OCI-LY3 (cell line): ENCODE data around the gene C22orf39.

Source experiments
- H2AFZ ChIP-seq: fragments of 200-600, 300-600 bp; shearing (Covaris generic); 2 replicates; pipeline ENCODE4 v1.6.0; 2014; ENCODE audit warnings: antibody characterized with exemption, low read depth, low read length
- H3K27ac ChIP-seq: fragments of 200-600, 300-600 bp; sonication (generic); 2 replicates; pipeline ENCODE4 v1.5.1; 2014; ENCODE audit warnings: mild to moderate bottlenecking, low read length, moderate library complexity, mixed read lengths
- H3K27me3 ChIP-seq: fragments of 200-600, 300-600 bp; sonication (generic); 2 replicates; pipeline ENCODE4 v1.6.1; 2014; ENCODE audit warnings: low read depth, low read length, mixed read lengths
- H3K36me3 ChIP-seq: fragments of 200-600, 300-600 bp; sonication (generic); replicated peaks from 2 replicates; pipeline ENCODE3; 2014; ENCODE audit warnings: low read depth, low read length, mixed read lengths
- H3K4me1 ChIP-seq: fragments of 300-600, 200-600 bp; sonication (generic); 2 replicates; pipeline ENCODE4 v1.6.1; 2014; ENCODE audit warnings: low read length, mixed read lengths
- H3K4me2 ChIP-seq: fragments of 200-600, 300-600 bp; sonication (generic); 2 replicates; pipeline ENCODE4 v1.6.1; 2014; ENCODE audit warnings: low read length, mixed read lengths
- H3K4me3 ChIP-seq: fragments of 300-600, 200-600 bp; sonication (generic); 2 replicates; pipeline ENCODE4 v1.5.1; 2014; ENCODE audit warnings: antibody characterized with exemption, mild to moderate bottlenecking, low read length, moderate library complexity
- H3K79me2 ChIP-seq: fragments of 300-600, 200-600 bp; shearing (Covaris generic); 2 replicates; pipeline ENCODE4 v1.6.1; 2014; ENCODE audit warnings: mild to moderate bottlenecking, low read length, mixed read lengths
- H3K9ac ChIP-seq: fragments of 300-600, 200-600 bp; shearing (Covaris generic); 2 replicates; pipeline ENCODE4 v1.6.0; 2014; ENCODE audit warnings: mild to moderate bottlenecking, low read length, moderate library complexity
- H3K9me3 ChIP-seq: fragments of 200-600, 300-600 bp; shearing (Covaris generic); 2 replicates; pipeline ENCODE4 v1.6.1; 2014; ENCODE audit warnings: low read length, mixed read lengths; ENCODE audit not compliant: insufficient read depth
- H4K20me1 ChIP-seq: fragments of 200-600, 300-600 bp; sonication (generic); 2 replicates; pipeline ENCODE4 v1.6.1; 2016; ENCODE audit warnings: low read length, mixed read lengths; ENCODE audit not compliant: insufficient read depth
- CTCF ChIP-seq: fragments of 200-600, 300-600 bp; sonication (generic); IDR thresholded peaks from 2 replicates; pipeline ENCODE4 v1.5.1; 2014; ENCODE audit warnings: antibody characterized with exemption, low read length, low read depth
- EZH2phosphoT487 ChIP-seq: fragments of 200-600 bp; shearing (Covaris generic); IDR thresholded peaks from 2 replicates; pipeline ENCODE4 v1.6.1; 2018; ENCODE audit warnings: antibody characterized with exemption, mixed run types, low read depth

Gene C22orf39

GRCh38 chr22:19480789-19481188, 33.3 kb upstream of the C22orf39 start:
- peaks cover 43% of the 10 kb centered on the region for H3K79me2 ChIP-seq

GRCh38 chr22:19480173-19480568, 32.7 kb upstream of the C22orf39 start:
- Histone ChIP-seq H3K9me3 (no peaks in the 10 kb centered on the region), H3K4me3 (peak overlapping the region; percentile 85), H3K79me2 (peaks cover 49% of the 10 kb centered on the region), H3K4me2 (peak overlapping the region; percentile 87), H2AFZ (peak overlapping the region; percentile 44; the same call in 1 of the 2 replicates), H3K36me3 (peaks cover 31% of the 10 kb centered on the region), H3K9ac (peak overlapping the region; percentile 70), H4K20me1 (peaks cover 20% of the 10 kb centered on the region), H3K27ac (peak overlapping the region; percentile 31), H3K4me1 (peaks cover 18% of the 10 kb centered on the region), H3K27me3 (no peaks in the 10 kb centered on the region)
- TF ChIP-seq CTCF (no peak), EZH2phosphoT487 (no peak)

More at GRCh38 chr22:19480789-19481188, 33.3 kb upstream of the C22orf39 start:
- Histone ChIP-seq H3K36me3 (peaks cover 35% of the 10 kb centered on the region), H3K4me1 (peaks cover 18% of the 10 kb centered on the region), H3K4me2 (peak overlapping the region; percentile 87), H3K9ac (peak overlapping the region; percentile 70), H2AFZ (no peak overlapping the region), H3K27ac (no peak overlapping the region), H3K9me3 (no peaks in the 10 kb centered on the region), H4K20me1 (peaks cover 17% of the 10 kb centered on the region), H3K27me3 (no peaks in the 10 kb centered on the region), H3K4me3 (peak overlapping the region; percentile 85)
- TF ChIP-seq EZH2phosphoT487 (no peak), CTCF (no peak)

DNA sequence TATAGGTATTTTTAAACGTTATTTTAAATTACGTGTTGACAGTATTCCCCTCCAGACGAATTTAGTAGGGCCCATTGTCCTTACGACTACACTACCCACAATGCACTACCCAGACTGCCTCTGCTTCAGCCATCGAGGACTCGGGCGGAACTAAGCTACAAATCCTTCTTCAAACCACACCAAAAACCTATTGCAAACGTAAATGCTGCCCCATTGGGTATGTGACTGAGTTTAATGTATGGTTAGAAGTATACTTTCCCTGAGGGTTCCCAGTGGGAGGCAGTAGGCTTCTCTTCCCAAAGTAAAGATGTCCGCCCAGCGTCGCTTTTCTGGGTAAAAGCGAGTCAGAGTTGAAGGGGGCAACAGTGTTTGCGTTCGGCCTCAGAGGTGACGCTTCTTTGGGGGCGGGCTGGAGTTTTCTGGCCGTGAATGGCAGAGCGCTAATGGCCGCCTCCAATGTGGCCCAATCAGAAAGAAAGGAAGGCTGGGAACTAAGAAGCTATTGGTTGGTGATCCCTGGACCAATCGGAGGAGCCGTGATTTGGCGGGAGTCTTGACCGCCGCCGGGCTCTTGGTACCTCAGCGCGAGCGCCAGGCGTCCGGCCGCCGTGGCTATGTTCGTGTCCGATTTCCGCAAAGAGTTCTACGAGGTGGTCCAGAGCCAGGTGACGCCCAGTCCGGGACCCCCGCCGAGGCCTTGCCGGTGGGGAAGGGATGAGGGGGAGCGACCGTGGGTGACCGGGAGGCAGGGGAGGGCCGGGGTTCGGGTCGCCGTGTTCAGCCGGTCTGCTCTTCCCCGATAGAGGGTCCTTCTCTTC, 32.1 kb upstream of the C22orf39 start, which contains the start of gene CDC45:
TSS of gene CDC45 (plus strand) at position 566 of the 818 bp plus-strand sequence. CDS start at position 615, 49 bp downstream.
- no peaks in the 10 kb centered on the region for H3K9me3 ChIP-seq
- H3K9ac ChIP-seq, result peak within 1 kb of the TSS; percentile 96
- peaks cover 29% of the 10 kb centered on the region for H3K36me3 ChIP-seq
- H3K27me3 ChIP-seq, result no peaks in the 10 kb centered on the region
- peaks cover 53% of the 10 kb centered on the region for H3K79me2 ChIP-seq
- peaks cover 18% of the 10 kb centered on the region for H3K4me1 ChIP-seq
- peak within 1 kb of the TSS; percentile 85 for H3K27ac ChIP-seq
- H3K4me3 ChIP-seq, result peak within 1 kb of the TSS; percentile 85
- peaks cover 20% of the 10 kb centered on the region for H4K20me1 ChIP-seq
- peak within 1 kb of the TSS; percentile 99 for H2AFZ ChIP-seq
- H3K4me2 ChIP-seq, result peak within 1 kb of the TSS; percentile 97
- TF ChIP-seq CTCF (no peak), EZH2phosphoT487 (no peak)

DNA sequence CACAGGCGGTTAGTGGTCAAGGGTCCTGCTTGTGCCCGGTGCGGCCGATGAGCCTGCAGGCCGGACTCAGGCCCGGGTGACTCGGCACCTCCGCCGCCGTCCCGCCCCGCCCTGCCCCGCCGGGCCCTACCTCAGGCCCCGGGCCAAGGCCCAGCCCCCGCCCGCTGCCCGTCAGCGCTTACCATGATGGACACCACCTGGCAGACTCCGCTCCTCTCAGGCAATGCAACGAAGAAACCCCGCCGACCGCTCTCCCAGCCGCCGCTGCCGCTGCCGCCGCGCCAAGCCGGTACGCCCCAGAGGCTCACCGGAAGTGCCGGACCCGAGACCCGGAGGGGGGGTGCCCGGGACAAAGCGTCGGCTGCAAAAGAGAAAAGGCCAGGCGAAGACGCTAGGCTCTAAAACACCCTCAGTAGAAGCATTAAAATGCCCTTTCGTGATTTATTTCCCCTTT, 31.4 kb upstream of the C22orf39 start, which contains the start of gene UFD1:
TSS of gene UFD1 (minus strand) at position 293 of the 454 bp plus-strand sequence. CDS start at position 185, 108 bp downstream.
- H2AFZ ChIP-seq, result peak within 1 kb of the TSS; percentile 99
- H3K4me3 ChIP-seq, result peak within 1 kb of the TSS; percentile 85
- H3K79me2 ChIP-seq, result peaks cover 54% of the 10 kb centered on the region
- H4K20me1 ChIP-seq, result peaks cover 20% of the 10 kb centered on the region
- no peaks in the 10 kb centered on the region for H3K9me3 ChIP-seq
- H3K9ac ChIP-seq, result peak within 1 kb of the TSS; percentile 96
- H3K4me2 ChIP-seq, result peak within 1 kb of the TSS; percentile 97
- no peaks in the 10 kb centered on the region for H3K27me3 ChIP-seq
- peak within 1 kb of the TSS; percentile 85 for H3K27ac ChIP-seq
- TF ChIP-seq EZH2phosphoT487 (no peak), CTCF (no peak)
- peaks cover 18% of the 10 kb centered on the region for H3K4me1 ChIP-seq
- H3K36me3 ChIP-seq, result peaks cover 25% of the 10 kb centered on the region
